ENCODE results near the gene TBC1D2B. TPM values are rescaled to one million over a fixed set of nuclear protein-coding genes. Genes with fewer than 3 reads are reported as not detected.

Gene TBC1D2B
- total and polyA plus RNA-seq, 7 experiments from 2014 or later, result 7.4 to 119 (median 76.6) TPM

DNA sequence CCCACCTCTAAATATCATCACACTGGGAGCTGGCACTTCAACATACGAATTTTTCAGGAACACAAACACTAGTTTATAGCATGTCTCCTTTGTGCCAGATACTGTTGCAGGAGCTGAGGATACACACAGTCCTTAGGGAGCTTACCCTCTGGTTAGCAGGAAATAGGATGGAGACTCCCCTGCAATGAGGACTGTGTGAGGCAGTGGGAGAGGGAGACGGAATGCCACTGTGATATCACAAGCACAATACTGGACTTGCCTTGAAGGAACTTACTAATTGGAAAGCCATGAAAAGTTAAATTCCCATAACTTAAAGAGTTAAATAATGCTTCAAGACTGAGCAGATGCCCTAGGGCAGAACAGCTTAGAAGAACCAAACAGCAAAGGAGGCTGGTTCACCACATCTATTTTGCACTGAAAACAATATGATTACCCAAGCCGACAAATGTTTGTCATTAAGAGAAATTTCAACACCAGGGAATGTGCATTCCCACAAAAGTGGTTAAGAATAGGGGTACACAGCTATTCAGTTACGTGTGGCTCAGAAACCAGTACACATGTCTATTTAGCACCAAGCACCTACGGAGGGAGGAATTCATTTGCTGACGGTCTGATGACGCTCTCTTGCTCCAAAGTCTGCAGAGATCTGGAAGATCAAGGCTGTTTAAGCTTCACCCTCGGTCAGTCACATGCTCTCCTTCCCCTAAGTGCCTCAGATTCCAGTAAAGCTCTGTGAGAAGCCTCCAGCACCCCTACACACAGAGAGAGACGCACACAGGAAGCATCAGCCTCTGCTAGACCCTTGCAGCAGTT is 5.2 kb downstream of the TBC1D2B start:
- CTCF ChIA-PET, result interaction anchor here (0.6 to 1.8 kb wide), 4 partner anchors 10 to 54 kb away, joined by 3 to 6 read pairs (median 4); no protein-coding TSS in a partner anchor
- Mint-ChIP-seq H3K4me3 (peak overlapping the region; percentile 49 to 83 (median 66)), H3K27me3 (no peaks in the 10 kb centered on the region), H3K9me3 (no peaks in the 10 kb centered on the region), H3K36me3 (peaks cover 0 to 23% (median 3%) of the 10 kb centered on the region in 5 donors), H3K27ac (peak overlapping the region in 6 of 9 donors; percentile 59 to 97 (median 92)), H3K4me1 (peaks cover 41 to 68% (median 46%) of the 10 kb centered on the region in 7 donors)
- H3K27me3 ChIP-seq (ENCODE audit: control insufficient read depth in 2 of 2, insufficient read depth in 2 of 2, low read length in 2 of 2), result no peaks in the 10 kb centered on the region
- peaks cover 0 to 4% (median 0%) of the 10 kb centered on the region in 3 experiments for H3K36me3 ChIP-seq (ENCODE audit: control insufficient read depth in 2 of 3, insufficient read depth in 3 of 3, low read length in 3 of 3)
- peak; percentile 57 for ATAC-seq
- no peaks in the 10 kb centered on the region for H3K9me3 ChIP-seq (ENCODE audit: control insufficient read depth in 2 of 3, low read length in 3 of 3)
- peak overlapping the region; percentile 69 for H3K27ac ChIP-seq (ENCODE audit: low read depth, low read length)
- POLR2A ChIA-PET, result interaction anchor here (7.6 to 15.7 kb wide), 2 partner anchors 18 to 37 kb away, joined by 78 to 292 read pairs; no protein-coding TSS in a partner anchor
- peak in 6 of 9 donors; percentile 48 to 74 (median 61) for DNase-seq
- intact Hi-C loops (cut with micrococcal nuclease), result loop anchor here in 1 of 2 donors (1.0 kb wide), 1 partner anchor 10 kb away; no protein-coding TSS in a partner anchor
- H3K4me3 ChIP-seq (ENCODE audit: low read length), result peak overlapping the region; percentile 24
- peaks cover 67 to 76% of the 10 kb centered on the region in 2 donors for H3K4me1 ChIP-seq (ENCODE audit: control insufficient read depth in 2 of 2, insufficient read depth in 2 of 2, low read length in 2 of 2)

DNA sequence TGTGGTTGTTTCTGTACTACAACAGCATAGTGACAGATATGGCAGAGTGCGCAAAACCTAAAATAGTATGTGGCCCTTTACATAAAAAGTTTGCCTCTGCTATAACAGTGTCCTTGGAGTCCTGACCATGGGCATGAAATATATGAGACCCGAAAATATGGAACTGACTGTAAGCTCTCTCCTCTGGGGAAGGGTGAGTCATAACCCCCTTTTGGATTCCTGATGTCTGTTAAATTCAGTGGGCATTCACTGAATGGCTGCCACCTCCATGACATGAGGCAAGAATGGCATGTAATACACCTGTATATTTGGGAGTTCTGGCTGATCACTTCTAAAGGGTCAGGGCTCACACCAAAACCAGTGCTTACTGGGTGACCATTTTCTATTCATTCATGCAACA is 6.1 kb downstream of the TBC1D2B start:
- POLR2A ChIA-PET, result interaction anchor here (7.6 to 15.7 kb wide), 2 partner anchors 17 to 37 kb away, joined by 78 to 292 read pairs; no protein-coding TSS in a partner anchor
- Histone ChIP-seq H3K27ac (ENCODE audit: low read depth, low read length) (peak overlapping the region; percentile 69), H3K4me1 (ENCODE audit: control insufficient read depth in 2 of 2, insufficient read depth in 2 of 2, low read length in 2 of 2) (peaks cover 76 to 81% of the 10 kb centered on the region in 2 donors), H3K9me3 (ENCODE audit: control insufficient read depth in 2 of 3, low read length in 3 of 3) (no peaks in the 10 kb centered on the region), H3K27me3 (ENCODE audit: control insufficient read depth in 2 of 2, insufficient read depth in 2 of 2, low read length in 2 of 2) (no peaks in the 10 kb centered on the region), H3K4me3 (ENCODE audit: low read length) (no peak overlapping the region), H3K36me3 (ENCODE audit: control insufficient read depth in 2 of 3, insufficient read depth in 3 of 3, low read length in 3 of 3) (no peaks in the 10 kb centered on the region)
- Mint-ChIP-seq H3K27me3 (no peaks in the 10 kb centered on the region), H3K9me3 (no peaks in the 10 kb centered on the region), H3K27ac (peak overlapping the region in 6 of 9 donors; percentile 35 to 97 (median 88)), H3K4me1 (peaks cover 36 to 74% (median 46%) of the 10 kb centered on the region in 7 donors), H3K4me3 (peak overlapping the region in 3 of 10 donors; percentile 50 to 83 (median 64)), H3K36me3 (peaks cover 0 to 26% (median 0%) of the 10 kb centered on the region in 5 donors)
- no peak for ATAC-seq
- intact Hi-C loops (cut with micrococcal nuclease), result no loop called here
- DNase-seq, result no peak
- CTCF ChIA-PET, result interaction anchor here (1.1 to 2.5 kb wide), 4 partner anchors 36 to 48 kb away, joined by 5 to 11 read pairs (median 6); no protein-coding TSS in a partner anchor

- intact Hi-C loops (cut with micrococcal nuclease), result no loop called here
- Histone ChIP-seq H3K9me3 (ENCODE audit: control insufficient read depth in 2 of 3, low read length in 3 of 3) (no peaks in the 10 kb centered on the region), H3K27ac (ENCODE audit: low read depth, low read length) (peak overlapping the region; percentile 69), H3K27me3 (ENCODE audit: control insufficient read depth in 2 of 2, insufficient read depth in 2 of 2, low read length in 2 of 2) (no peaks in the 10 kb centered on the region), H3K36me3 (ENCODE audit: control insufficient read depth in 2 of 3, insufficient read depth in 3 of 3, low read length in 3 of 3) (no peaks in the 10 kb centered on the region), H3K4me3 (ENCODE audit: low read length) (peak overlapping the region; percentile 40), H3K4me1 (ENCODE audit: control insufficient read depth in 2 of 2, insufficient read depth in 2 of 2, low read length in 2 of 2) (peaks cover 82 to 83% of the 10 kb centered on the region in 2 donors)
- POLR2A ChIA-PET, result interaction anchor here (1.1 to 15.7 kb wide), 4 partner anchors 15 to 51 kb away, joined by 3 to 292 read pairs (median 44); no protein-coding TSS in a partner anchor
- Mint-ChIP-seq H3K27ac (peak overlapping the region in 5 of 9 donors; percentile 3 to 98 (median 94)), H3K4me1 (peaks cover 26 to 78% (median 35%) of the 10 kb centered on the region in 7 donors), H3K27me3 (no peaks in the 10 kb centered on the region), H3K9me3 (no peaks in the 10 kb centered on the region), H3K36me3 (peaks cover 0 to 24% (median 0%) of the 10 kb centered on the region in 5 donors), H3K4me3 (peak overlapping the region in 3 of 10 donors; percentile 82 to 87 (median 83))
- CTCF ChIA-PET, result interaction anchor here (0.6 to 2.5 kb wide), 7 partner anchors 8 to 56 kb away, joined by 3 to 11 read pairs (median 4); no protein-coding TSS in a partner anchor
- peak in 3 of 9 donors; percentile 34 to 44 (median 38) for DNase-seq
- ATAC-seq, result peak; percentile 37
These were observed 7.3 kb downstream of the TBC1D2B start for GRCh38 chr15:78070049-78070700.

- intact Hi-C loops (cut with micrococcal nuclease), result loop anchor here in 1 of 2 donors (2.0 to 5.0 kb wide), 2 partner anchors 33 to 35 kb away; no protein-coding TSS in a partner anchor
- peaks cover 23 to 76% (median 30%) of the 10 kb centered on the region in 7 donors for H3K4me1 Mint-ChIP-seq
- no peaks in the 10 kb centered on the region for H3K9me3 Mint-ChIP-seq
- ATAC-seq (no peak), DNase-seq (no peak)
- H3K27ac Mint-ChIP-seq, result peak overlapping the region in 4 of 9 donors; percentile 91 to 98 (median 94)
- H3K4me3 ChIP-seq (ENCODE audit: low read length), result peak overlapping the region; percentile 40
- no peaks in the 10 kb centered on the region for H3K36me3 ChIP-seq (ENCODE audit: control insufficient read depth in 2 of 3, insufficient read depth in 3 of 3, low read length in 3 of 3)
- H3K36me3 Mint-ChIP-seq, result peaks cover 0 to 21% (median 0%) of the 10 kb centered on the region in 5 donors
- no peaks in the 10 kb centered on the region for H3K27me3 Mint-ChIP-seq
- no peaks in the 10 kb centered on the region for H3K9me3 ChIP-seq (ENCODE audit: control insufficient read depth in 2 of 3, low read length in 3 of 3)
- peak overlapping the region; percentile 69 for H3K27ac ChIP-seq (ENCODE audit: low read depth, low read length)
- ChIA-PET POLR2A (interaction anchor here (0.8 to 15.7 kb wide), 8 partner anchors 8 to 50 kb away, joined by 3 to 292 read pairs (median 9); partner anchors contain the start of gene TBC1D2B), CTCF (interaction anchor here (1.1 to 3.7 kb wide), 7 partner anchors 18 to 70 kb away, joined by 3 to 16 read pairs (median 6); no protein-coding TSS in a partner anchor)
- peak overlapping the region in 3 of 10 donors; percentile 82 to 87 (median 83) for H3K4me3 Mint-ChIP-seq
- no peaks in the 10 kb centered on the region for H3K27me3 ChIP-seq (ENCODE audit: control insufficient read depth in 2 of 2, insufficient read depth in 2 of 2, low read length in 2 of 2)
- H3K4me1 ChIP-seq (ENCODE audit: control insufficient read depth in 2 of 2, insufficient read depth in 2 of 2, low read length in 2 of 2), result peaks cover 84 to 89% of the 10 kb centered on the region in 2 donors
These were observed 8.0 kb downstream of the TBC1D2B start for GRCh38 chr15:78069462-78070029.

DNA sequence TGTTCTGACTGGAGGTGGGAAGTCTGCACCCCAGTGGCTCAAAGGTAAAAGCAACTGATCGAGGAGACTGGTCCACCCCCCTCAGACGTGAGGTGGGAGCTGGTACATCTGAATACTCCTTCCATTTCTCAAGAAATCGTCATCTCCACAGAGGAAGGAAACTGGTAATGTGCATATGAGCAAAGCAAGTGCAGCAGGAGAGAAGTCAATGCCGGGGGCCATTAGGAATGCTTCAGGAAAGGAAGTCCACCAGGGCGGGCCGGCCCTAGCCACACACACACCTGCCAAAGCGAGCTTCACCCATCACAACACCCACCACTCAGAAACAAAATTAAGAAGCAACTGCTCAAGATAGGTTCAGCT is 8.5 kb downstream of the TBC1D2B start:
- Histone ChIP-seq H3K27me3 (ENCODE audit: control insufficient read depth in 2 of 2, insufficient read depth in 2 of 2, low read length in 2 of 2) (no peaks in the 10 kb centered on the region), H3K4me3 (ENCODE audit: low read length) (peak overlapping the region; percentile 40), H3K4me1 (ENCODE audit: control insufficient read depth in 2 of 2, insufficient read depth in 2 of 2, low read length in 2 of 2) (peaks cover 86 to 93% of the 10 kb centered on the region in 2 donors), H3K36me3 (ENCODE audit: control insufficient read depth in 2 of 3, insufficient read depth in 3 of 3, low read length in 3 of 3) (no peaks in the 10 kb centered on the region), H3K27ac (ENCODE audit: low read depth, low read length) (peak overlapping the region; percentile 69), H3K9me3 (ENCODE audit: control insufficient read depth in 2 of 3, low read length in 3 of 3) (no peaks in the 10 kb centered on the region)
- intact Hi-C loops (cut with micrococcal nuclease), result loop anchor here in 1 of 2 donors (2.0 to 5.0 kb wide), 2 partner anchors 33 to 34 kb away; no protein-coding TSS in a partner anchor
- peaks cover 0 to 17% (median 0%) of the 10 kb centered on the region in 5 donors for H3K36me3 Mint-ChIP-seq
- no peaks in the 10 kb centered on the region for H3K27me3 Mint-ChIP-seq
- H3K4me1 Mint-ChIP-seq, result peaks cover 18 to 71% (median 25%) of the 10 kb centered on the region in 7 donors
- H3K27ac Mint-ChIP-seq, result peak overlapping the region in 4 of 9 donors; percentile 91 to 98 (median 94)
- peak; percentile 35 for ATAC-seq
- ChIA-PET CTCF (interaction anchor here (1.1 to 3.7 kb wide), 5 partner anchors 17 to 69 kb away, joined by 3 to 16 read pairs (median 6); no protein-coding TSS in a partner anchor), POLR2A (interaction anchor here (0.8 to 15.7 kb wide), 7 partner anchors 9 to 34 kb away, joined by 3 to 292 read pairs (median 11); partner anchors contain the start of gene TBC1D2B)
- H3K4me3 Mint-ChIP-seq, result peak overlapping the region in 3 of 10 donors; percentile 82 to 87 (median 83)
- no peaks in the 10 kb centered on the region for H3K9me3 Mint-ChIP-seq
- peak in 1 of 9 donors; percentile 30 for DNase-seq

Data from naive thymus-derived CD4-positive, alpha-beta T cell (primary cell).